GM18951 (cell line): ENCODE data around the gene ZBTB7B.
"Not testable (repeated sequence)": the region's sequence is repeated elsewhere in the genome, so short reads cannot be mapped to it uniquely, and the experiment has no call there.

Experiments
- POLR2A ChIP-seq: IDR thresholded peaks from 4 replicates; pipeline ENCODE4 v1.6.1; 2011; ENCODE audit warnings: mild to moderate bottlenecking; ENCODE audit not compliant: insufficient read length, insufficient read depth; ENCODE audit errors: extremely low read depth
- in situ Hi-C: fragments of 300-500 bp; cut with MboI; formaldehyde crosslinking; loops from one replicate; pipeline ENCODE4 v1.12.0; 2022; ENCODE audit warnings: low sequenced_read_pairs, mixed read lengths, inconsistent platforms; ENCODE audit not compliant: unreplicated experiment

Gene ZBTB7B

DNA sequence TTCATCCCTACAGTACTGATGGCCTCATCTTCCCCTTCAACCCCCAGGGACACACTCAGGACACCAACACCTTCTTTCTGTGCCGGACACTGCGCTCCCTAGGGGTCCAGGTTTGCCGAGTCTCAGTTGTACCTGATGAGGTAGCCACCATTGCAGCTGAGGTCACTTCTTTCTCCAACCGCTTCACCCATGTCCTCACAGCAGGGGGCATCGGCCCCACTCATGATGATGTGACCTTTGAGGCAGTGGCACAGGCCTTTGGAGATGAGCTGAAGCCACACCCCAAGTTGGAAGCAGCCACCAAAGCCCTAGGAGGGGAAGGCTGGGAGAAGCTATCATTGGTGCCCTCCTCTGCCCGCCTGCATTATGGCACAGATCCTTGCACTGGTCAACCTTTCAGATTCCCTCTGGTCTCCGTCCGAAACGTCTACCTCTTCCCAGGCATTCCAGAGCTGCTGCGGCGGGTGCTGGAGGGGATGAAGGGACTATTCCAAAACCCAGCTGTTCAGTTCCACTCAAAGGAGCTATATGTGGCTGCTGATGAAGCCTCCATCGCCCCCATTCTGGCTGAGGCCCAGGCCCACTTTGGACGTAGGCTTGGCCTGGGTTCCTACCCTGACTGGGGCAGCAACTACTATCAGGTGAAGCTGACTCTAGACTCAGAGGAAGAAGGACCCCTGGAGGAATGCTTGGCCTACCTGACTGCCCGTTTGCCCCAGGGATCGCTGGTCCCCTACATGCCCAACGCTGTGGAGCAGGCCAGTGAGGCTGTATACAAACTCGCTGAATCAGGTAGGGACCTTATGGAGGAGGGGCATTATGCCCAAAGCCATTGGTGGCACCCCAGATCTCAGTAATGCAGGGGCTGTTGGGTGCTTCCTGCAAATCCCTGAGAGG, 14.3 kb upstream of the ZBTB7B start:
- no peak for TF ChIP-seq POLR2A
- in situ Hi-C loops = no loop called here

DNA sequence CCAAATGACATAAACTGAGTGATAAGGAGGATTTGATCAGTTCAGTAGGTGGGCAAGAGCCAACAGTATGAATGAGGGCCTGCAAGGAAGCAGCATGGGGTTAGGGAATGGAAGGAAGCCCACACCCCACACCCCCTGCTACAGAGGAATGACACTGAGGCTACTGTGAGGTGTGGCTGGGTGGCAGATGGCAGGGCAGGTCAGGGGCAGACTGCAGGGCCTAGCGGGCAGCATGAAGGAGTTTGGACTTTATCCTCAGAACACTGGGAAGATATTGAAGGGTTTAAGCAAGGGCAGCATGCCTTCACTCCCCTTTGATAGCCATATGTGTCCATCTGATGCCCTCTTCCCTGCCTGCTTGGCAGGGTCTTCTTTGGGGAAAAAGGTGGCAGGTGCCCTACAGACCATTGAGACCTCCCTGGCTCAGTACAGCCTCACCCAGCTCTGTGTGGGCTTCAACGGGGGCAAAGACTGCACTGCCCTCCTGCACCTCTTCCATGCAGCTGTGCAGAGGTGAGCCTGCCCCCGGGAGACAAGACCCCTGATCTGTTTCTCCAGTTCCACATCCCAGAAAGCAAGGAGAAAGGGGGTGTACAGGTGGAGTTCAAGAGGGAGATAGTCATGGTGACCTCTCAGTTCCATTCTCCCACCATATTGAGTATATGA, 13.3 kb upstream of the ZBTB7B start:
- TF ChIP-seq POLR2A = no peak
- in situ Hi-C loops = no loop called here

DNA sequence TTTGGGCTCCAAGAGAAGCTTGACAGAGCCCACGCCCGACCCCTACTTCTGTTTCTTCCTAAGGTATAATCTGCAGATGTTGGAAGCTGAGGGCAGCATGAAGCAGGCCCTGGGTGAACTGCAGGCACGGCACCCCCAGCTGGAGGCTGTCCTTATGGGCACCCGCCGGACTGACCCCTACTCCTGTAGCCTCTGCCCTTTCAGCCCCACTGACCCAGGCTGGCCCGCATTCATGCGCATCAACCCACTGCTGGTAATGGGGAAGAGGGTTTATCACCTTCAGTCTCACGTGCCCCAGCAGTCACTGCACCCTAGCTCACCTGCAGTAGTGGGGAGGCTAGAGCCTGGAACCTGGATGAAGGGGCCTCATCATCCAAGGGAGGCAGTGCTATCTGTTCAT, 12.3 kb upstream of the ZBTB7B start:
- in situ Hi-C loops = no loop called here
- TF ChIP-seq POLR2A = no peak

DNA sequence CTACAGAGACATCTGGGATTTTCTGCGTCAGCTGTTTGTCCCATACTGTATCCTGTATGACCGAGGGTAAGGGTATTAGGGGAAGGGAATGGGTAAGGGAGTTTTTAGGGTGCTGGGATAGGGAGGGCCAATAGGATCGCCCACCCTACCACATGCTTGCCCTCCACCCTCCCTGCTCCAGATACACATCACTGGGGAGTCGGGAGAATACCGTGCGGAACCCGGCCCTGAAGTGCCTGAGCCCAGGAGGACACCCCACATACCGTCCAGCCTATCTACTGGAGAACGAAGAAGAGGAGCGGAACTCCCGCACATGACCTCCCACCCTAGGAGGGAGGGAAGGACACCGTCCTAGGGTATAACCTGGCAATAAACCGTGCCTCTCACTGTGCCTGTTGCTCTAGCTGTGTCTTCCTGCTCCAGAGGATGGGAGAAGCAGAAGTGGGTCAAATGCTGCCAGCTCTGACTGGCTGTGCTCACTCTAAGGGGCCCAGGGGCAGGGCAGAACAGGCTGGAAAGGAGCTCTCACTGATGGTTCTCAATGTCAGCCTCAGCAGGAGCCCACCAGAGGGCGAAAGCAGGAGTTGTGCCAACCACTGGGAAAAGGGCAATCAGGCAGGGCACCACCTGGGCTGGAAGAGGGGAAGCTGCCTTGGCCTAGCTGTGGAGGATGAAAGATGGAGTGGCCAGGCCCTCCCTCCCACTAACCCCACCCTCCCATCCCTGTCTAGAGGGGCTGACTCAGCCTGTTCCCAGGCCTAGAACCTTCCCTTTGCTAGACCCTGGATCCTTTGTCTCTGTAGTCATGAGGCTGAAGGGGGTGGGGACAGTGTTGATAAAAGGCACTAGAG, 9.7 kb upstream of the ZBTB7B start:
- no peak for TF ChIP-seq POLR2A
- in situ Hi-C loops = no loop called here

DNA sequence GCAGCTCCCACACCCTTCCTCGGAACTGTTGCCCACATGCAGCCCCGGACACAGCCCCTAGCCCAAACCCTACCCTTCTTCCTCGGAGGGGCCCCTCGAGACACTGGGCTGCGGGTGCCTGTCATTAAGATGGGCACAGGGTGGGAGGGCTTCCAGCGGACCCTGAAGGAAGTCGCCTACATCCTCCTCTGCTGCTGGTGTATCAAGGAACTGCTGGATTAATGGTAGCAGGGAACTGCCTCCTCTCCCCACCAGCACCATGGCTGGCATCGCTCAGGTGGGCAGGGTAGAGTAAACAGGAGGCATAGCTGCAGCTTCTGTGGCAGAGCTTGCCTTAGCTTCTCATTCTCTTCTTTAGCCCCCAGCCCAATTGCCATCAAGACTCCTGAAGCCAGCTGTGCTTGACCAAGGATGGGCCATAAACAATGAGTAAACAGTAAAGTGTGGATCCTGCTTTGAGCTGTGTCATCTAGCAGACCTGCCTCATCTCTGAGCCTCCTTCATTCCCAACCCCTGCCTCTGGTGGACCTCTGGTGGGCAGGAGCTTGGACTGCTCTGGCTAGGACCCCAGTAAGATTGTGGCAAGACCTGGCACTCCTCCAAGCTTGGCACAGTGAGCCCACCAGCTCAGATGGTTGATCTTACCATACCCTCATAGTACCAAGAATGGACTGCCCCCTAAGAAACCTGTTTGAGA, 8.9 kb upstream of the ZBTB7B start, which contains the start of gene LENEP:
Gene LENEP (plus strand): TSS at position 15 of the 697 bp plus-strand sequence. CDS start 22 bp downstream, at position 37.
- no peak for TF ChIP-seq POLR2A
- in situ Hi-C loops = no loop called here

DNA sequence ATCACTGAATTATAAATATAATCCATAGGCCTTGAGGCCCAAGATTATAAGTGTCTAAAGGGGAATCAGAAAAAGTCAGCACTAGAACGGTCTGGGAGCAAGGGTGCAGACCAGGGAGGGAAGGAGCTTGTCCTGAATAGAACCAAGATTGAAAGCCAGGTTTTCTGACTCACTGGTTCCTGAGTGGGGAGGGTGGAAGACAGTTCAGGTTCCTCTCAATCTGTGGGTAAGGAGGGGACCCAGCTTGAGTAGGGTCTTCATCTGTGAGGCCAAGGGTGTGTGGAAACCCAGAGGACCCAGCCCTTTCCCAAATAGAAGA, 8.4 kb upstream of the ZBTB7B start:
- in situ Hi-C loops = no loop called here
- no peak for TF ChIP-seq POLR2A

DNA sequence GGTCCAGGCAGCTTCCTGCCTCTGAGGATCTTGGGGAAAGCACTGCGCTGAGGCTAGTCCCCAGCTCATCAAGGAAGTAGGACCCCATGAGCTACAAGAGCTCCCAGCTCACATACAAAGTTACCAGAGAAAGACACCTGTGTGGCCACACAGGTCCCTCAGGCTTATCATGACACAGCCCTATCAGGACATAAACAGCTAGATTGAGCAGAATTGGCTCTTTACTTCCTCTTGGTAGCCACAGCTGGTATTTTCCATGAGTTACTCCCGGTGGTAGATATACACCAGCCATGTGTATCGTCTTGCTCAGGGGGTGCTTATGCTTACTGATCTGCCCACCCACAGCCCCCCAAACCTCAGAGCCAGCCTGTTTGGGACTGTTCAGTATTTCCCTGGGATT, 8.0 kb upstream of the ZBTB7B start:
- in situ Hi-C loops = no loop called here
- TF ChIP-seq POLR2A = no peak

DNA sequence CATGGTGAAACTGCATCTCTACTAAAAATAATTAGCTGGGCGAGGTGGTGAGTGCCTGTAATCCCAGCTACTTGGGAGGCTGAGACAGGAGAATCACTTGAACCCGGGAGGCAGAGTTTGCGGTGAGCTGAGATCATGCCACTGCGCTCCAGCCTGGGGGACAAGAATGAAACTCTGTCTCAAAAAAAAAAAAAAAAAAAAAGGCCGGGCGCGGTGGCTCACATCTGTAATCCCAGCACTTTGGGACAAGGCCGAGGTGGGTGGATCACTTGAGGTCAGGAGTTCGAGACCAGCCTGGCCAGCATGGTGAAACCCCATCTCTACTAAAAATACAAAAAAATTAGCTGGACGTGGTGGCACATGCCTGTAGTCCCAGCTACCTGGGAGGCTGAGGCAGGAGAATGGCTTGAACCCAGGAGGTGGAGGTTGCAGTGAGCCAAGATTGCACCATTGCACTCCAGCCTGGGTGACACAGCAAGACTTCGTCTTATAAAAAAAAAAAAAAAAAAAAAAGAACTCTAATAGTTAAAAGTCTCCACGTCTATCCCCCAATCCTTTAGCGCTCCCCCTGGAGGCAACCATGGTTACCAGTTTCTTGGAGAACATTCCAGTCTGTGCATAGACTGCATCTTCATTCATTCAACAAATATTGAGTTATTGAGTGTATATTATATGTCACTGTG, 7.2 kb upstream of the ZBTB7B start:
- in situ Hi-C loops = not testable (repeated sequence)

DNA sequence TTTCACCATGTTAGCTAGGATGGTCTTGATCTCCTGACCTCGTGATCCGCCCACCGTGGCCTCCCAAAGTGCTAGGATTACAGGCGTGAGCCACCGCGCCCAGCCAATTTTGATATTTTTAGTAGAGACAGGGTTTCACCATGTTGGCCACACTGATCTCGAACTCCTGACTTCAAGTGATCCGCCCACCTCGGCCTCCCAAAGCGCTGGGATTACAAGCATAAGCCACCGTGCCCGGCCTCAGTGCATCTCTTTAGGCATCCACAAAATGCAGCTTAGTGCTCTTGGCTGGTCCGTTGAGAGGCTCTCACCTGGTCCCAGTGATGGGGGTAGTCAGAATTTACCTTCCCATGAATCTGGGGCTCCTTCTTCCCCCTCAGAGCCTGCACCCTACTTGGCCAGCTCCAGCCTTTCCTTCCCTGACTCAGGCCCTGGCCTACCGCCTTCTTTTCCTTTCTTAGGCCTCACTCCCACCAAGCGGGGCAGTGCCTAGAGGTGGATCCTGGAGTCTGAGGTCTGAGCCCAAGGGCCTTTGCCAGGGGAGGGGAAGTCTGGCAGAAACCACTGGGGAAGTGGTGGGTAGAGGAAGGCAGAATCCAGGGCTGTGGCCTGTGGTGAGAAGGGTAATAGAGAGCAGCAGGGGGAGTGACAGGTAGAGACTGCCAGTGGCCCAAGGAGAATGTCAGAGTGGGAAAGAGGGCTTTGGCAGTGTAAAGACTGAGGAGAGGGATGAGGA, 5.5 kb upstream of the ZBTB7B start:
- in situ Hi-C loops = no loop called here

DNA sequence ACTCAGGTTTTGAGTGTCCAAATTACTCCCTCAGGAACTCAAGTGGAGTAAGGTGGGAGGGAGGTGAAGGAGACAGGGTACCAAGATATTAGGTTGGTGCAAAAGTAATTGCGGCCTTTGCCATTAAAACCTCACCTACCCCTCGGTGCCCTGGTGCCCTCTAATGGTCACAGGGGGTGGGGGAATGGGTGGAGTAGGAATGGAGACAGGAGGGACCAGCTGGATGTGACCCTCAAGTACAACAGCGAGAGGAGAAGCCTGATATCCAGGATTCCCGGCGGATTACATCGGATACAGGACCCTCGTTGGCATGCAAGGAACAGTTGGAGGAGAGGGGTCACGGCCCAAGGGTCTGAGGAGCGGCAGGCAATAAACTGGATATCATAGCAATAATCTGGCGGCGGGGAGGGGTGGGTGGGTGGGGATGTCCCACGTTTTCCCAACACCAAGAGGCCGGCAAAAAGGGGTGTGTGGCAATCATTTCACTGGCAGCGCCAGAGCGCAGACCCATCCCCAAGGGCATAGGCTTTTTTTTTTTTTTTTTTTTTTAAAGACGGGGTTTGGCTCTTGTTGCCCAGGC, 4.3 kb upstream of the ZBTB7B start:
- in situ Hi-C loops = no loop called here
- no peak for TF ChIP-seq POLR2A

More for the DNA sequence above, 5.5 kb upstream of the ZBTB7B start:
- TF ChIP-seq POLR2A = no peak

DNA sequence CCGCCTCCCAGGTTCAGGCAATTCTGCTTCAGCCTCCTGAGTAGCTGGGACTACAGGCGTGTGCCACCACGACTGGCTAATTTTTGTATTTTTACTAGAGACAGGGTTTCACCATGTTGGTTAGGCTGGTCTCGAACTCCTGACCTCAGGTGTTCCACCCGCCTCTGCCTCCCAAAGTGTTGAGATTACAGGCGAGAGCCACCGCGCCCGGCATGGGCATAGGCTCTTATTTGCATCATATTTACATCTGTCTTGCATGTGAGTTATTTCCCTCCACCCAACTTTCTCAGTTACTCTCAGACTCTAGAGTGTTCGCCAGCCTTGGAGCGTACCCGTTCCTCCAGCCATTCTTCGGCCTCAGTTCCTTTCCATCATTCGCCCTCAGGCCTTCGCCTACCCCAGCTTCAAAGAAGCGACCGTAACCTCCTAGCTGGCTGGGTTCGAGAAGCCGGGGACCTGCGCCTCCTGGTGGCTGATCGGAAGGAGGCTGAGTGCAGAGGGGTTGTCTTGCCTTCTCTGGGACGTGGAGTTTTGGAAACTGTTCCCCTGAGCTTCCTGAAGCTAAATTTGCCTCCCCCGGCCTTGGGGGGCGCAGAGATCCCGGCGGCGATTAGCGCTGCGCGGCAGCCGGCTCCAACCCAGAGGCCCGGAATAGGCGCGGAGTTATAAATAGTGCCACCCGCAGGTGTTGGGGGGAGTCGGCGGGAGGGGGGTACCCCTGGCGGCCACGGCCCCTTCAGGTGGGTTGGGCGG, 3.6 kb upstream of the ZBTB7B start:
- in situ Hi-C loops = no loop called here
- TF ChIP-seq POLR2A = peak; percentile 52
